Testis (tissue), 3 donors: ENCODE measurements around the gene CCDC137. TPM values are rescaled to one million over a fixed set of nuclear protein-coding genes. Genes with fewer than 3 reads are reported as not detected.

Experiments
- DNase-seq: peaks from one replicate; pipeline ENCODE4 v3.0.0-alpha.2; 2019
- H3K27ac ChIP-seq, 2 donors: fragments of 200-600 bp; sonication (generic); one replicate each; pipeline ENCODE4 v1.5.1; 2019
- H3K27me3 ChIP-seq: fragments of 200-600 bp; sonication (generic); one replicate; pipeline ENCODE4 v1.5.1; 2019
- H3K36me3 ChIP-seq: fragments of 200-600 bp; sonication (generic); one replicate; pipeline ENCODE4 v1.5.1; 2017; ENCODE audit warnings: low read depth; ENCODE audit errors: missing control alignments
- H3K4me1 ChIP-seq: fragments of 200-600 bp; sonication (generic); one replicate; pipeline ENCODE4 v1.5.1; 2019
- H3K4me3 ChIP-seq, 2 donors: fragments of 200-600 bp; sonication (generic); one replicate each; pipeline ENCODE4 v1.5.1; 2017 to 2019
- H3K9me3 ChIP-seq: fragments of 200-600 bp; sonication (generic); one replicate; pipeline ENCODE4 v1.5.1; 2017
- CTCF ChIP-seq, 3 experiments: fragments of 450-650 bp in 2 of 3; fragments of 200-600 bp in 1 of 3; sonication (generic) in 1 of 3; IDR thresholded peaks; one replicate each; pipeline ENCODE4 v1.5.1; 2016 to 2019; ENCODE audit warnings: antibody characterized with exemption in 3 of 3, mild to moderate bottlenecking in 2 of 3, moderate library complexity in 1 of 3
- POLR2A ChIP-seq: fragments of 450-650 bp; IDR thresholded peaks from one replicate; pipeline ENCODE4 v1.6.1; 2017; ENCODE audit warnings: antibody characterized with exemption, mild to moderate bottlenecking, moderate library complexity
- WGBS, 2 donors: methylation state at CpG; one replicate each; pipeline ENCODE4 v1.1.5; 2018; 5-methylcytosine and 5-hydroxymethylcytosine counted together
- intact Hi-C: fragments of 100-400 bp; cut with DNase I; formaldehyde crosslinking; loops from one replicate; pipeline ENCODE4 v1.15.1; 2023; ENCODE audit warnings: low total_unique reads
- polyA plus RNA-seq: library from polyadenylated mRNA; stranded (reverse); fragments of 350-450 nt; fragmentation: Illumina TruSeq; extraction: RNeasy Lipid Tissue Mini Kit (QIAGEN cat#74804); gene quantifications from one replicate; pipeline ENCODE4 v1.2.3, GENCODE V29; 2014; ENCODE audit warnings: low read depth, low replicate concordance; ENCODE audit not compliant: insufficient read depth
- total RNA-seq, 2 donors: library from RNA; depleted of rRNA; stranded (reverse); fragments of >200 nt; gene quantifications; one replicate each; pipeline ENCODE4 v1.2.3, GENCODE V29; 2016

CCDC137 gene
- total and polyA plus RNA-seq, 3 donors from 2014 or later, result 18.6 to 19.9 (median 19.0) TPM

GRCh38 chr17:81713556-81714411 lies 47.2 kb downstream of the CCDC137 start:
- 67 to 81% methylated on average over 19 to 36 of the region's 36 CpGs for WGBS, 2 donors
- TF ChIP-seq POLR2A, result no peak
- TF ChIP-seq CTCF (IDR thresholded peaks at IDR 0.05), result no peak
- no peaks in the 10 kb centered on the region for H3K27me3 ChIP-seq
- H3K27ac ChIP-seq, result no peak overlapping the region
- DNase-seq, result peak; percentile 62
- peaks cover 30% of the 10 kb centered on the region for H3K4me1 ChIP-seq
- H3K4me3 ChIP-seq, result no peak overlapping the region
- H3K9me3 ChIP-seq, result no peaks in the 10 kb centered on the region
- intact Hi-C loops, result no loop called here
- H3K36me3 ChIP-seq, result no peaks in the 10 kb centered on the region

- DNase-seq, result no peak
- 81 to 91% methylated on average over 13 to 32 of the region's 39 CpGs for WGBS, 2 donors
Measured at GRCh38 chr17:81714412-81715106, 48.0 kb downstream of the CCDC137 start.

DNA sequence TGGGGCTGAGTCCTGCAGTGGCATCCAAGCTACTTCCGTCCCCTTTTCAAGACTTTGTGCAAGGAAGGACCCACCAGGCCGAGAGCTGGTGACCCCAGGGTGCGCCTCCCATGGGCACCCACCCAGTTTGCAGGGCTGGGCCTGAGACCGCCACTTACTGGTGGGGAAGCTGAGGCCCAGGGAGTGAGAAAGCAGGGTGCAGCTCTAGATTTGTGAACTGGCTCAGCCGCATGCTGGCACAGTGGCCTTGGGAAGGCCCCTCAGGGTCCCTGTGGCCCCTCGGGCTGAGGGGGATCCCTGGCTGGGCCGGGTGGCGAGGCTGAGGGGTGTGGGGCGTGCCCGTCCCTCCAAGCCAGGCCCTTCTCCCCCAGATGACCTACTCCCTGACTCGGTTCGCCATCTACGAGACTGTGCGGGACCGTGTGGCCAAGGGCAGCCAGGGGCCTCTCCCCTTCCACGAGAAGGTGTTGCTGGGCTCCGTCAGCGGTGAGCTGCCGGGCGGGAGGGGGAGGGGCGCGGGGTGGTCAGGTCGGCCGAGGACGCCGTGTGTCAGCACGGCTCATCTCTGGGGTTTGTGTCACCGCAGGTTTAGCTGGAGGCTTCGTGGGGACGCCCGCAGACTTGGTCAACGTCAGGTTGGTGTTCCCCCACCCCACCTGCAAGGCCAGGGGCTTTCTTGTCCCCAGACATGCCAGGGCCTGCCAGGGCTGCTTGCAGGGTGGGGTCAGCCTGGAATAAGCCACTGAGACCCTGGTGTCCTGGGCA lies 48.8 kb downstream of the CCDC137 start:
- 92 to 94% methylated on average over 16 to 32 of the region's 32 CpGs for WGBS, 2 donors
- Histone ChIP-seq H3K9me3 (no peaks in the 10 kb centered on the region), H3K27ac (no peak overlapping the region), H3K27me3 (no peaks in the 10 kb centered on the region), H3K4me1 (peaks cover 30% of the 10 kb centered on the region), H3K36me3 (no peaks in the 10 kb centered on the region), H3K4me3 (no peak overlapping the region)
- DNase-seq, result no peak
- intact Hi-C loops, result no loop called here
- TF ChIP-seq CTCF (IDR thresholded peaks at IDR 0.05), result no peak
- no peak for TF ChIP-seq POLR2A

More at GRCh38 chr17:81714412-81715106, 48.0 kb downstream of the CCDC137 start:
- Histone ChIP-seq H3K27ac (no peak overlapping the region), H3K27me3 (no peaks in the 10 kb centered on the region), H3K4me3 (no peak overlapping the region), H3K36me3 (no peaks in the 10 kb centered on the region), H3K9me3 (no peaks in the 10 kb centered on the region), H3K4me1 (peaks cover 30% of the 10 kb centered on the region)
- intact Hi-C loops, result no loop called here
- no peak for TF ChIP-seq CTCF (IDR thresholded peaks at IDR 0.05)
- no peak for TF ChIP-seq POLR2A

DNA sequence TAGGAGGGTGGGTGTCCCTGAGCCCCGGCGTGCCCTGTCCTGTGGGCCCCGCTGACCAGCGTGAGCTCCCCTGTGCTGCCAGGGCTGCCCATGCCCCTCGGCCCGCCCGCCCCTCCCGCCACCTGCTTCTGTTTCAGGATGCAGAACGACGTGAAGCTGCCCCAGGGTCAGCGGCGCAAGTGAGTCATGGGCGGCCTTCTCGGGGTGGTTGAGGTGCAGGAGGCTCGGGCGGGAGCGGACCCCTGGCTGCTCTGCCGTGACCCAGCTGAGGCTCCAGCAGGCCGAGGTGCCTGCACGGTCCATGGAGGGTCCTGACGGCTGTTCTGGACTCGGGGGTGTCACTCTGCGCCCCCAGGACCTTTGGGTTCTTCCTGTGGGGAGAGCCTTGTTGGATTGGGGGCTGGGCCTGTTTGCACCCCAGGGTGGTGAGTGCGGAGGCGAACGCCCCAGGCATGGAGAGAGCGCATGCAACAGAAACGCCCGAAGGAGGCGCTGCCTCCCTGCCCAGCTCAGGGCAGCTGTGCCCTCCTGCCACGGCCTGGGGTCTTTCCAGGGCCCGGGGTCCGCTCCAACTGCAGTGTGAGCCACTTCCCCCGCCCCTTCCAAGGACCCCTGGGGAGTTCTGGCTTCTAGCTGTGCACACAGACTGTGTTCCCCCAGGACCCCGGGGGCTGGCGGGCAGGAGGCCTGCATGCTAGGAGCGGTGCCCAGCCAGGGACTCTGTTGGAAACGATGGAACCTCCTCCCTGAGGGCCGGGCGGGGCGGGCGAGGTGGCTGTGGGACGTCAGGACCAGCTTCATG lies 49.5 kb downstream of the CCDC137 start:
- intact Hi-C loops, result no loop called here
- no peak overlapping the region for H3K27ac ChIP-seq
- H3K36me3 ChIP-seq, result no peaks in the 10 kb centered on the region
- no peak overlapping the region for H3K4me3 ChIP-seq
- 69 to 95% methylated on average over 3 to 39 of the region's 43 CpGs for WGBS, 2 donors
- no peak for DNase-seq
- TF ChIP-seq POLR2A (no peak), CTCF (IDR thresholded peaks at IDR 0.05) (no peak)
- H3K27me3 ChIP-seq, result no peaks in the 10 kb centered on the region
- H3K4me1 ChIP-seq, result peaks cover 25% of the 10 kb centered on the region
- no peaks in the 10 kb centered on the region for H3K9me3 ChIP-seq
